Stimulated activated CD8-positive, alpha-beta memory T cell treated with anti-CD3 and anti-CD28 coated beads, Interleukin-12 subunit alpha, Interleukin-12 subunit beta, amount 100 ng/mL, for 24 hours (primary cell): Measurements from ENCODE around the gene GRM8.
A peak's percentile ranks its signal among the peaks of the same experiment; 100 is the strongest.

Experiments
- DNase-seq: peaks from one replicate; pipeline ENCODE4 v3.0.0-alpha.2; 2020; ENCODE audit errors: extremely low read depth

GRM8 gene

GRCh38 chr7:127252778-127253280 lies at the start of gene GRM8:
Gene GRM8 (minus strand): TSS chr7:127252941.
- no peak for DNase-seq

- DNase-seq = no peak
These were observed 38.1 kb upstream of the GRM8 start for GRCh38 chr7:127290801-127291361.

DNA sequence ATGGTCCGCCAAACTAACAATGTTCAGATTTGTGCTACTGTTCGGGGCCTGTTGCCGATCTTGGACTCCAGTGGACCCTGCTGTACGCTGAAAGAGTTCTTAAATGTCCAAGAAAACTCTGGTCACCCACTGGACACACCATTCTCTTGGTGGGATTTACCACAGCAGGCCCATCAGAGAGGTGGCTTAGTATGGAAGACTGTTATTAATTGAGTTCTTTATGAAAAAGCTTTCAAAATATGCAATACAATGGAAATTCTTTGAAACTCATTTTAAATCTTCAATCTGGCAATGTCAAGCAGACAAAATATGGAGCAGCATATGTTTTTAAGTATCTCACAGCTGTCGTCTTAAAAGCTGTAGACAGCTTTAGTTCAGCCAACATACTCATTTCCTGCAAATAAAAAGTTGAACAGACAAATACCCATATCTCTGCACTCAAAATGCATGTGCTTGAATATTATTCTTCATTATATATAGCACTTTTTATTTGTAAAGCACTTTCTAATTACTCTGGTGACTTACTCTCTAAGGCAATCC lies 37.4 kb upstream of the GRM8 start:
- DNase-seq = no peak

- DNase-seq = no peak
These were observed 34.4 kb upstream of the GRM8 start for GRCh38 chr7:127287133-127287532.

GRCh38 chr7:127270093-127270492 lies 17.4 kb upstream of the GRM8 start:
- no peak for DNase-seq

DNA sequence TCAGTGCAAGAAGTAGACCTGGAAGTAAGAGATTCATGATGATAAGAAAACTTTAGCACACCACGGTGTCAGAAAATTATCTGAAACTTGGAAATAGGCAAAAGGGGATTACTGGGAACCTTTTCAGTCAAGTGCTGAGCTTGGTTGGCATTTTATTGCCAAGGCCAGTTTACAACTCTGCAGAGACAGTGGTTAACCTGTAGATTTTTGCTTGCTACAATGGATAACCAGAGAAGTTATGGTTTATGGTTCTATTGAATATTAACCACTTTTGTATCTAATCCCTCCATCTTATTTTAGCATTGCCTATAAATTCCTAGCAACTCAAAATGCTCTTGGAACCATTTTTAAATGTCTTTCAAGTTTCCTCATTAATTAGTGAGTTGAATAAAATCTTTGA lies 13.3 kb upstream of the GRM8 start:
- DNase-seq = no peak

DNA sequence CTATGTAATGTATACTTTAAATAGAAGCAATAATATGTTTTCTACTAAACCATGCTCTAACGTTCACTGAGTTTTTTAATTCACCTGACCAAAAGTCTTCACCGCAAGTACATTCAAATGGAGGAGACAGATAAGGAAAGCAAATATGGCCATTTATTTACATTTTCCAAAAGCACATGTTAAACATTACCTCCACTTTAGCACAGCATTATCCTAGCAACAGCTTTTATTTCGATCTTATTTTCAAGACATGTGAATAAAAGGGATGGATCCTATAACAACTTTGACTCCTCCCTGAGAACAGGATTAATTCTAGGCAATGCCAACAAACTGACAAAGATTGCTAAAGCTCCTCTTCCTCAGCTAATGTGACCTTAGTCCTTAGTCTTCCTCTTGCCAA lies 11.5 kb upstream of the GRM8 start:
- no peak for DNase-seq

DNA sequence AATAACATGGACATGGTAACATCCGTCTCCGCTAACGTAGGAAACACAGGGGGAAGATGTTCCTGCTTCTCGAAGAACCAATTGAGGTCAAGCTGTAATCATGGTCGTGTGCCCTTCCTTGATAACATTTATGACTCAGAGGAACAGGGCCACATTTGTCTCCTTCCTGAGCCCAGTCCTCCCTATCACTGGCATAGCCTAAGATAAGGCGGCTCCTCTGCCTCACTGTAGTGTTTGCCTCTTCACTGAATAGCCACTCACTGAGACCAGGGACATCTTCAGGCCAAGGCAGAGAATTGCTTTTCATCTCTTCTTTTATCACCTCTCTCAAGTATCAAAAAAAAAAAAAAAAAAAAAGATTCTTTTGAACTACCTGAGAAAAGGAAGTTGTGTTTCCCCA lies 5.4 kb upstream of the GRM8 start:
- no peak for DNase-seq

DNA sequence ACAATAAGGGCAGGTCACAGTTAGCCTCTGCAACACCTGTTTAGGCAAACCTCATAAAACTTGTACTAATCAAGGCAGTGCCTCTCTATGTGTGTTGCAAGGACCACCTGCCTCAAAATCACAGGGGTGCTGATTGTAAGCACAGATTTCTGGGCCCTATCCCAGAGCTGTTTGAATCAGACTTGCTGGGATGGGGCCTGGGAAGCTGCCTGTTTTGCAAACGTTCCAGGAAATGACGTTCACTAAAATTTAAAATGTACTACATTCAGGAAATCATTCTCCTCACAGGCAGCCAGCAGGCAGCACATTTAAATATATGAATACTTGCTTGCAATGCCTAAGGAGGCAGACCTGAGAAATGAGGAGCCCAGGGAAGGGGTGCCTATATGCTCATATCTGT lies 4.3 kb upstream of the GRM8 start:
- DNase-seq = no peak

- DNase-seq = no peak
These were observed 3.4 kb upstream of the GRM8 start for GRCh38 chr7:127256041-127256725.

- DNase-seq = no peak
These were observed 1.5 kb upstream of the GRM8 start for GRCh38 chr7:127254163-127254684.

DNA sequence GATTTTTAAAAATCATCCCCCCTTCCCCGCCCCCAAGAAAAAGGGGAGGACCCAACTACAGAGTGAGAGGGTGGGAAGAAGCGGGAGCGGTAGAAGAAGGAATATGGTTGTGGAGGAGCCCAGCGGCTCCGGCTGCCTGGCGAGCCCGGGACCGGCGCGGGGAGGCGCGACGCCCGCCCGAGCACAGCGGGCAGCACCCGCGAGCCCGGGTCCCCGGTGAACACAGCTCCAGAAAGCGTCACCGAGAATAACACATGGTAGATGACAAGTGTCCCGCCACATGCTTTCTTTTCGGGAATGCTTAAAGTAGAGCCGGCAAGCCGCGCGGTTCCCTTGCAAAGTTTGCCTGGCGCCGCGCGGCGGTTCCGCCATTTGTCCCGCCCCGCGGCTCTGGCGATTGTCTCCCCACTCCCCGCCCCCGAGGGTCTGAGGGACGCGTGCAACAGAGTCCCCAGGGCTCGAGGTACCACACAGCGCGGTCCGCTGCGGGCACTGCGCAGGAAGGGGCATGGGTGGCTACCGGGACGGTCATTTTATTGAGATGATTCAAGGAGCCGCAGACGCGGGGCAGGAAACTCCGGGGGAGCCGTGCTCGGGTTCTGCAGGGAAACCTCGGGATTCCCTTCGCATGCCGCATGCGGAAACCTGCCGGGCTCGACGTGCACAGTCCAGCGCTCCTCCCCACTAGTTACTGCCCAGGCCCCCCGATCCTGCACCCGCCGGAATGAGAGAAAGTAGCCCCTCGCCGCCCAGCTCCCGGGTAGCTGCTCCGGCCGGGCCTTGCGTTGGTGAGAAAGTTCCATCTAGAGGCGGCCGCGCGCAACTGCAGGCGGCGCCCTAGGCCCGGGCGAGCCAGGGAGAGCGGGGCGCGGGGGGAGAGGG lies 781 bp upstream of the GRM8 start:
- peak; percentile 12 for DNase-seq

- DNase-seq = no peak
These were observed 396 bp downstream of the GRM8 start for GRCh38 chr7:127252377-127252713.

DNA sequence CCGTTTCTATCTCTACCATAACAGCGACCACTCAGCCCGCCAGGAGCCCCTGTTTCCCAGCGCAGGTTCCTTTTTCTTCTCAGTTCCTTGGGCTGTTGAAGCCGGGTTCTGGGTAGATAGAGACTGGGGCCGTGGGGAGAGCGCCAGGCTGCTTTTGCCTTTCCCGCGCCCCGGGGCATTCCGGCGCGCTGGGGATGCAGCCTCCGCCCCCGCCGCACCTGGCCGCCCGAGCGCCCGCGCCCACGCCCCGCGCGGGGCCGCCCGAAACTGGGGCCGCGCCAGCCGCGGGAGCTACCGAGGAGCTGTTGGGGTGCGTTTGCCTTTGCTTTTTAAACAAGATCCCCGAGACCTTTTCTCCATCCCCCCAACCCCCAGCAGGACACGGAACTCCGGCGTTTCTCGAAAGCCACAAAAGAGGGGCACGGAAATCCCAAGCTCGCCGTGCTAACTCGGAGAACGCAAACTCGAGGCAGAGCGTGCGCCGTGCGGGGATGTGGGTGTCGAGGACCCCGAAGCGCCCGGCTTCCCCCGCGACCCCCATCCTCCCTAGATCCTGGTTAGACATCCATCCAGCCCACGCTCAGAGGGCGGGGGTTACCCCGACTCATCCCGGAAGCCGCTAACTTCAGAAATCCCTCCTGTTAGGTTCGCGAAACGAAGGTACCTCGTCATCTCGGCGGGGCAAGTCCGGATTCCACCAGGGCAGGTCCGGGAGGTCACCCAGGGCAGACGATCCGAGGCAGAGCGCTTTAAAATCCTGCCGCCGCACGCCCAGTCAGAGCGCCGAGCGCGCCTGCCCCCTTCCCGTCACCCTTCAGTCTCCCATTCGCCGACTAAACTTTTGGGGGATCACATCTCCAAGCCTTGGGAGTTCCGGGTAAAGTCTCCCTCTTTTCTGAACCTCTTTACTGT lies 1.0 kb downstream of the GRM8 start:
- DNase-seq = no peak

DNA sequence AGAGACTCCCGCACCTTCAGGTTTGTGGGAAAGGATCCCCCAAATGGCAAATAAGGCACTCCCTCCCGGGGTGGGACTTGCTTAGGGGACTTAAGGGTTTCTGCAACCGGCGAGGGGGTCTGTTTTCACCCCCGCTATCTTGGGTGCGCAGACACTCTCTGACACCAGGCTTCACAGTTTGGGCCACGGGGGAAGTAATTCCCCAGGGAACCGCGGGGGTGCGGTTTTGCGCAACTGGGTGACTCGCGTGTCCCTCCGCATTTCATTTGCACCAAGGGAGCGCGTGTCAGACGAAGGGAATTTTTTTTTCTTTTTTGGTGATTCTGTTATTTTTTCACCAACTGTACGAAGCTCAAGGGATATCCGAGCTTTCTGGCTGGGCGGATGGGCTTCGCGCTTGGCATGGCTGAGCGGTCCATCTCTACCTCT lies 1.7 kb downstream of the GRM8 start:
- DNase-seq = no peak

- no peak for DNase-seq
These were observed 2.3 kb downstream of the GRM8 start for GRCh38 chr7:127250312-127251035.

DNA sequence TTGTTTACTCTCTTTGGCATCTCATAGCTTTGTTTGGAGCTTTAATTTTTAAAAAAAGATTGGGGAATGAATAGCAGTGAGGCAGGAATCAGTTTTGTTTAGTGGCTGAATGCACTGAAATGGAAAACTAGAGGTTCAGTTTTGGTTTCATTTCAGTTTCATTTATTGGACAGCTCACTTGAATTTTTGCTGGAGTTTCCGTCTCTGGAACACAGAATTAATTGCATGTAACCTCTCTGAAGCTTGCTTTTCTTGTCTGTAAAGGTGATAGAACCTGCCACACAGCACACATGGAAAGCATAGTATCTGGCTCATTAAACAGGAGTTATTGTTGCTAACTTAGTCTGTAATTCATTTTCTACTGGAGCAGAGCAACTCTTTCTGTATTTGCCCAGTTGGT lies 7.1 kb downstream of the GRM8 start:
- DNase-seq = no peak

DNA sequence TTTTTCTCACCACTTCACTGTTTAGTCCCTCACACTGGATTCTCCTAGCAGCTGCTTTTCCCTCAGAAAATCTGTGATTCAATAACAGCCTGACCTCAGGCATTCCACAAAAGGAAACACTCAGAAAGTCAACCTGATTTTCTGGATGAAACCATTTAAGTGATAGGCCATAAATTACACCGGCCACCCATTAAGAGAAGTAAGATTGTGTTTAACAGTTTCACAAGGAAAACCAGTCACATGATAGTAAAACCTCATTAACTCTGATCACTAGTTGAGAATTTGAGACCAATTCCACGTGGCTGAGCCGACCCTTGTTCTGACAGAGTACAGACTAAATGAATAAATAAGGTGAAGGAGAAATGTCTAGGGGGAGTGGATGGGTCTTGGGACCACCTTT lies 7.7 kb downstream of the GRM8 start:
- no peak for DNase-seq

DNA sequence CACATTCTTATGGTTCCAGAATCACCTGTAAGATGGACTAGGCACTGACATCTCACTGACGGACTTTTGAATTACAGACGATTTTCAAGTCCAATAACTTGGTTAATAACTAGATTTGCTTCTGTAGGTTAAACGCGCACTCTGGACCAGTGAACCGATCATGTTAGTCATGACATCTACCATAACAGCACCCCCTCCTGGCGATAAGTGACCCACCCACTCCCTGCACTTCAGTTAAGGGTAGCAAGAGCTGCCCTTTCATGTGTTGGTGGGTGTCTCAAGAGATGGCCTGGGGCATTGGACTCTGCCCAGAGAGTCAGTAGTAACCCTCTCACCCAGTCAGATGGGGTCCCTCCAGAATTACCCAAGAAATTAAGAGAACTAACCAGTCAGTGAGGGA lies 12.9 kb downstream of the GRM8 start:
- DNase-seq = no peak

DNA sequence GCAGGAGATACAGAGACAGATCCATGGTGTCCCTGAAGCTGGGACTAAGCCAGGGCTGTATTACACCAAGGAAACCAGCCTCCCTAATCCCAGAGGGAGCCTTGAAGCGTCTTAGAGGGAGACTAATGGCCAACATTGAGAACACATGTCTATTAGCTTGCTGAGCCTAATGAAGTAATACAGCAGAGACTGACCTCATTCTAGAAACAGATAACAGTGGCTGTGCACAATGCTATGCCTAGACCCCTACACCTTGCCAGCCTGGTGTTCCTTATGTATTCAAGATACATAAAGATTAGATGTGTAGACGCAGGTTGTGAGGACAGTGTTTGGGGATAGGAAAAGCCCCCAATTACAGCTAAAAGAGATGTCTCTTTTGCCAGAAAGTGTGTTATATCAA lies 19.1 kb downstream of the GRM8 start:
- DNase-seq = no peak

- no peak for DNase-seq
These were observed 21.3 kb downstream of the GRM8 start for GRCh38 chr7:127231415-127231814.
